ENCODE results near the gene TMEM39A. TPM values are rescaled to one million over a fixed set of nuclear protein-coding genes. Genes with fewer than 3 reads are reported as not detected.

Gene TMEM39A
- total RNA-seq, 4 donors from 2014 or later = 48.1 to 84.1 (median 59.8) TPM

- WGBS, 2 donors = 76 to 87% methylated on average over 4 of the region's 4 CpGs
- Histone ChIP-seq H3K27me3 (no peaks in the 10 kb centered on the region), H3K27ac (no peak overlapping the region), H3K4me1 (no peaks in the 10 kb centered on the region), H3K4me3 (replicated peaks in 1 of 3) (no peak overlapping the region), H3K9me3 (no peaks in the 10 kb centered on the region), H3K36me3 (peaks cover 10 to 24% of the 10 kb centered on the region in 2 donors)
- no peak for TF ChIP-seq POLR2A (IDR thresholded peaks at IDR 0.05)
- TF ChIP-seq CTCF (IDR thresholded peaks at IDR 0.05) = no peak
- no peak for DNase-seq
- intact Hi-C loops (cut with DNase I) = no loop called here
Observed at GRCh38 chr3:119506631-119507030, 43.2 kb upstream of the TMEM39A start.

GRCh38 chr3:119500901-119501300 is 37.5 kb upstream of the TMEM39A start:
- Histone ChIP-seq H3K27ac (no peak overlapping the region), H3K36me3 (peaks cover 3 to 16% of the 10 kb centered on the region in 2 donors), H3K4me1 (peaks cover 21 to 25% of the 10 kb centered on the region in 2 donors), H3K9me3 (no peaks in the 10 kb centered on the region), H3K27me3 (no peaks in the 10 kb centered on the region), H3K4me3 (replicated peaks in 1 of 3) (no peak overlapping the region)
- WGBS, 2 donors = 64 to 66% methylated on average over 2 of the region's 2 CpGs
- TF ChIP-seq CTCF (IDR thresholded peaks at IDR 0.05) (no peak), POLR2A (IDR thresholded peaks at IDR 0.05) (no peak)
- no peak for DNase-seq
- intact Hi-C loops (cut with DNase I) = no loop called here

- no peak for DNase-seq
- Histone ChIP-seq H3K4me1 (peaks cover 21 to 25% of the 10 kb centered on the region in 2 donors), H3K27me3 (no peaks in the 10 kb centered on the region), H3K9me3 (no peaks in the 10 kb centered on the region), H3K4me3 (replicated peaks in 1 of 3) (no peak overlapping the region), H3K27ac (no peak overlapping the region), H3K36me3 (peaks cover under 1 to 12% of the 10 kb centered on the region in 2 donors)
- TF ChIP-seq CTCF (IDR thresholded peaks at IDR 0.05) = no peak
- TF ChIP-seq POLR2A (IDR thresholded peaks at IDR 0.05) = no peak
- intact Hi-C loops (cut with DNase I) = no loop called here
- WGBS, 2 donors = 82 to 93% methylated on average over 4 of the region's 4 CpGs
Observed at GRCh38 chr3:119500265-119500664, 36.9 kb upstream of the TMEM39A start.

DNA sequence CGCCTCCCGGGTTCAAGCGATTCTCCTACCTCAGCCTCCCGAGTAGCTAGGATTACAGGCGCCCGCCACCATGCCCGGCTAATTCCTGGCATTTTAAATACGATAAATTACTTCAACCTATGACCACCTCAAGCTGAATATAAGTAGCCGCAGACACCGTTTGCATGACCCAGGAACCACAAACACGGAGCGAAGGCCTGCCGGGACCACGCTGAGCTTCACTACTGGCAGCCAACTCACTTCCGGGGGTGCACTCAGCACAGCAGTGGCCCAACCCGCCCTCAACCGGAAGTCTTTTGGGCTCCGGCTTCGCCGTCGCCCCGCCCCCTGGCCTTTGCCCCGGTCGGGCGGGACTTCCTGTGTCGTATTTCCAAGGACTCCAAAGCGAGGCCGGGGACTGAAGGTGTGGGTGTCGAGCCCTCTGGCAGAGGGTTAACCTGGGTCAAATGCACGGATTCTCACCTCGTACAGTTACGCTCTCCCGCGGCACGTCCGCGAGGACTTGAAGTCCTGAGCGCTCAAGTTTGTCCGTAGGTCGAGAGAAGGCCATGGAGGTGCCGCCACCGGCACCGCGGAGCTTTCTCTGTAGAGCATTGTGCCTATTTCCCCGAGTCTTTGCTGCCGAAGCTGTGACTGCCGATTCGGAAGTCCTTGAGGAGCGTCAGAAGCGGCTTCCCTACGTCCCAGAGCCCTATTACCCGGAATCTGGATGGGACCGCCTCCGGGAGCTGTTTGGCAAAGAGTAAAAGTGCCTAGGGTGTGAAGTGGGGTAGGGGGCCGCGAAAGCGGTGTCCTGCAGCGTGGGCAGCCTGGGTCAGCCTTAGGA is 35.0 kb upstream of the TMEM39A start, which contains the start of gene TIMMDC1:
Gene TIMMDC1, plus strand, starts transcription at position 362 of the 826 bp plus-strand sequence. Its CDS starts 187 bp downstream, at position 549.
- TF ChIP-seq POLR2A (IDR thresholded peaks at IDR 0.05) (peak in 1 of 2 donors; percentile 87), CTCF (IDR thresholded peaks at IDR 0.05) (no peak)
- H3K36me3 ChIP-seq = peaks cover 0 to 3% of the 10 kb centered on the region in 2 donors
- WGBS, 2 donors = 1% methylated on average over 26 to 39 of the region's 58 CpGs
- peak; percentile 98 for DNase-seq
- peak within 1 kb of the TSS; percentile 31 to 67 (median 45) for H3K4me3 ChIP-seq (replicated peaks in 1 of 3)
- H3K27ac ChIP-seq = peak within 1 kb of the TSS; percentile 81 to 93 (median 85)
- intact Hi-C loops (cut with DNase I) = loop anchor here (10.0 kb wide), 1 partner anchor 176 kb away; the partner anchor contains the start of gene COX17
- no peaks in the 10 kb centered on the region for H3K27me3 ChIP-seq
- H3K4me1 ChIP-seq = peaks cover 21 to 25% of the 10 kb centered on the region in 2 donors
- H3K9me3 ChIP-seq = no peaks in the 10 kb centered on the region

- TF ChIP-seq POLR2A (IDR thresholded peaks at IDR 0.05) (no peak), CTCF (IDR thresholded peaks at IDR 0.05) (no peak)
- Histone ChIP-seq H3K9me3 (no peaks in the 10 kb centered on the region), H3K27ac (peak overlapping the region; percentile 30 to 93 (median 37)), H3K4me3 (replicated peaks in 1 of 3) (peak overlapping the region; percentile 31 to 67 (median 45)), H3K27me3 (no peaks in the 10 kb centered on the region), H3K4me1 (peaks cover 21 to 25% of the 10 kb centered on the region in 2 donors), H3K36me3 (no peaks in the 10 kb centered on the region)
- DNase-seq = peak; percentile 42 to 46
- 4 to 6% methylated on average over 8 of the region's 8 CpGs for WGBS, 2 donors
- intact Hi-C loops (cut with DNase I) = loop anchor here (10.0 kb wide), 1 partner anchor 177 kb away; the partner anchor contains the start of gene COX17
Observed at GRCh38 chr3:119497820-119498185, 34.4 kb upstream of the TMEM39A start.

Measured in thyroid gland (tissue), 4 donors.